ENCODE measurements around the gene TNRC18. TPM values are rescaled to one million over a fixed set of nuclear protein-coding genes. Genes with fewer than 3 reads are reported as not detected.

TNRC18 gene
- polyA plus RNA-seq, 3 donors: 0.64 to 49.9 (median 0.70) TPM

DNA sequence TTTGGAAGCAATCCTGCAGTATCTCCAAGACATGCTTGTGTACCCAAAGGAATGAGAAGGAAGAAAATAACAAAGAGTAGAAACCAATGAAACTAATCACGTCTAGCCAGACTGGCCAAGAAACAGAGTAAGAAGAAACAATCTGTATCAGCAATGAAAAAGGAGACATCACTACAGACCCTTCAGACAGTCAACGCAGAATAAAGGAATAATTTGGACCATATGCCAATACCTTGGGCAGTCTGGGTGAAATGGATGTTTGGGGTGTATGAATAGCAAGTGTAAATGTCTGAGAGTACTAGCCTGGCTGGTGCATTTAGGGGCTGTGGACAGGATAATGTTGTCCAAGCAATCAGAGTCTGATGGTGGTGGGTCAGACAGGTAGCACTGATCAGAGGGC, 79.8 kb downstream of the TNRC18 start:
- TF ChIP-seq CTCF (IDR thresholded peaks at IDR 0.05): no peak
- H3K9me3 ChIP-seq (replicated peaks in 1 of 2; ENCODE audit: control insufficient read depth in 1 of 2, insufficient read depth in 1 of 2, low read length in 2 of 2): no peaks in the 10 kb centered on the region
- H3K79me2 ChIP-seq (ENCODE audit: insufficient read depth, low read length): peaks cover 47% of the 10 kb centered on the region
- no peak overlapping the region for H3K27ac ChIP-seq (ENCODE audit: low read depth in 1 of 2, low read length in 2 of 2)
- peaks cover 0 to 1% (median 0%) of the 10 kb centered on the region in 3 donors for H3K27me3 Mint-ChIP-seq (ENCODE audit: low read depth in 3 of 3)
- no peak overlapping the region for H3K9ac ChIP-seq (ENCODE audit: insufficient read depth, low read length, poor library complexity, severe bottlenecking)
- no peaks in the 10 kb centered on the region for H3K4me1 Mint-ChIP-seq
- WGBS (ENCODE audit: insufficient coverage): no CpG with 5 or more reads among the region's 2 CpGs
- H2AFZ ChIP-seq (ENCODE audit: insufficient read depth, low read depth, low read length, poor library complexity, severe bottlenecking): no peak overlapping the region
- peak overlapping the region in 1 of 7 donors; percentile 7 for H3K27ac Mint-ChIP-seq
- no peak overlapping the region for H3K4me3 Mint-ChIP-seq
- intact Hi-C loops (cut with micrococcal nuclease): no loop called here
- H3K4me1 ChIP-seq (ENCODE audit: control insufficient read depth in 1 of 2, insufficient read depth in 2 of 2, low read length in 2 of 2): no peaks in the 10 kb centered on the region
- peaks cover 66 to 99% of the 10 kb centered on the region in 2 donors for H3K36me3 Mint-ChIP-seq
- H3K4me2 ChIP-seq (replicated peaks; ENCODE audit: extremely low read depth, low read length, poor library complexity, severe bottlenecking): no peak overlapping the region
- peaks cover 87 to 90% of the 10 kb centered on the region in 2 donors for H3K36me3 ChIP-seq (replicated peaks in 1 of 2; ENCODE audit: control insufficient read depth in 1 of 2, insufficient read depth in 2 of 2, low read length in 2 of 2)
- no peaks in the 10 kb centered on the region for H3K27me3 ChIP-seq (ENCODE audit: control insufficient read depth in 2 of 2, insufficient read depth in 2 of 2, low read length in 2 of 2)
- H4K20me1 ChIP-seq (ENCODE audit: insufficient read depth, low read length): peaks cover 97% of the 10 kb centered on the region
- H3K4me3 ChIP-seq (replicated peaks in 1 of 3; ENCODE audit: low read depth in 2 of 3, low read length in 3 of 3): no peak overlapping the region
- peaks cover 0 to under 1% (median 0%) of the 10 kb centered on the region in 7 donors for H3K9me3 Mint-ChIP-seq
- no peak for DNase-seq

GRCh38 chr7:5342631-5343030, 81.0 kb downstream of the TNRC18 start:
- Mint-ChIP-seq H3K27ac (peak overlapping the region in 2 of 7 donors; percentile 35 to 44), H3K4me1 (no peaks in the 10 kb centered on the region), H3K9me3 (peaks cover 0 to 5% (median 0%) of the 10 kb centered on the region in 7 donors), H3K36me3 (peaks cover 69 to 99% of the 10 kb centered on the region in 2 donors), H3K27me3 (ENCODE audit: low read depth in 3 of 3) (peaks cover 0 to 1% (median 0%) of the 10 kb centered on the region in 3 donors), H3K4me3 (no peak overlapping the region)
- Histone ChIP-seq H3K27ac (ENCODE audit: low read depth in 1 of 2, low read length in 2 of 2) (no peak overlapping the region), H3K27me3 (ENCODE audit: control insufficient read depth in 2 of 2, insufficient read depth in 2 of 2, low read length in 2 of 2) (no peaks in the 10 kb centered on the region), H3K4me3 (replicated peaks in 1 of 3; ENCODE audit: low read depth in 2 of 3, low read length in 3 of 3) (no peak overlapping the region), H3K4me2 (replicated peaks; ENCODE audit: extremely low read depth, low read length, poor library complexity, severe bottlenecking) (no peak overlapping the region), H3K4me1 (ENCODE audit: control insufficient read depth in 1 of 2, insufficient read depth in 2 of 2, low read length in 2 of 2) (no peaks in the 10 kb centered on the region), H3K9ac (ENCODE audit: insufficient read depth, low read length, poor library complexity, severe bottlenecking) (no peak overlapping the region), H3K79me2 (ENCODE audit: insufficient read depth, low read length) (peaks cover 53% of the 10 kb centered on the region), H2AFZ (ENCODE audit: insufficient read depth, low read depth, low read length, poor library complexity, severe bottlenecking) (no peak overlapping the region), H3K9me3 (replicated peaks in 1 of 2; ENCODE audit: control insufficient read depth in 1 of 2, insufficient read depth in 1 of 2, low read length in 2 of 2) (no peaks in the 10 kb centered on the region), H3K36me3 (replicated peaks in 1 of 2; ENCODE audit: control insufficient read depth in 1 of 2, insufficient read depth in 2 of 2, low read length in 2 of 2) (peaks cover 89 to 91% of the 10 kb centered on the region in 2 donors), H4K20me1 (ENCODE audit: insufficient read depth, low read length) (peaks cover 97% of the 10 kb centered on the region)
- no peak for DNase-seq
- TF ChIP-seq CTCF (IDR thresholded peaks at IDR 0.05): no peak
- intact Hi-C loops (cut with micrococcal nuclease): no loop called here
- WGBS (ENCODE audit: insufficient coverage): 75% methylated on average over 1 of the region's 6 CpGs

All from CD14-positive monocyte (primary cell).